ENCODE data around the gene DAPK1.

The DAPK1 gene

DNA sequence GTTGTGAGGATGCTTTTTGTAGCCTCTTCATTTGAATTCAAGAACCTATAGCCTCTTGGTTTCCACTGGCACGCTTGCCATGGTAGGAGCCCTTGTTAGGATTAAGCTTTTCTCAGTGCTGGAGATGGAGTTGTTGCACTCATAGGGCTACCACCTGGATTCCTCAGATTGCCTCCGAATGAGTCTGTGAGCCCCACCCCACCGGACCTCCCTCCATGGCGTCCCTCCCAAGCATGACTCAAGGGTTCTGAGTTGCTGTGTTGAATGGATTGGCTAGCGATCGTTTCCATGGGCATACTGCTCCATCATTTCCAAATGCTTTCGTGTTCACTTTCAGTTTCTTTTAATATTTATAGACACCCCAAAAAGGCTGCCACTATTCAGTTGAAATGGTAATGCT is 69.9 kb downstream of the DAPK1 start:
- TF ChIP-seq, protein P1, sequence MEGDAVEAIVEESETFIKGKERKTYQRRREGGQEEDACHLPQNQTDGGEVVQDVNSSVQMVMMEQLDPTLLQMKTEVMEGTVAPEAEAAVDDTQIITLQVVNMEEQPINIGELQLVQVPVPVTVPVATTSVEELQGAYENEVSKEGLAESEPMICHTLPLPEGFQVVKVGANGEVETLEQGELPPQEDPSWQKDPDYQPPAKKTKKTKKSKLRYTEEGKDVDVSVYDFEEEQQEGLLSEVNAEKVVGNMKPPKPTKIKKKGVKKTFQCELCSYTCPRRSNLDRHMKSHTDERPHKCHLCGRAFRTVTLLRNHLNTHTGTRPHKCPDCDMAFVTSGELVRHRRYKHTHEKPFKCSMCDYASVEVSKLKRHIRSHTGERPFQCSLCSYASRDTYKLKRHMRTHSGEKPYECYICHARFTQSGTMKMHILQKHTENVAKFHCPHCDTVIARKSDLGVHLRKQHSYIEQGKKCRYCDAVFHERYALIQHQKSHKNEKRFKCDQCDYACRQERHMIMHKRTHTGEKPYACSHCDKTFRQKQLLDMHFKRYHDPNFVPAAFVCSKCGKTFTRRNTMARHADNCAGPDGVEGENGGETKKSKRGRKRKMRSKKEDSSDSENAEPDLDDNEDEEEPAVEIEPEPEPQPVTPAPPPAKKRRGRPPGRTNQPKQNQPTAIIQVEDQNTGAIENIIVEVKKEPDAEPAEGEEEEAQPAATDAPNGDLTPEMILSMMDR (IDR thresholded peaks at IDR 0.05; ENCODE audit: low read depth, low read length, missing control alignments) = no peak
- H3K4me3 ChIP-seq (replicated peaks; ENCODE audit: low read depth, low read length) = no peak overlapping the region
- DNase-seq (ENCODE audit: extremely low read depth, low read depth) = no peak

DNA sequence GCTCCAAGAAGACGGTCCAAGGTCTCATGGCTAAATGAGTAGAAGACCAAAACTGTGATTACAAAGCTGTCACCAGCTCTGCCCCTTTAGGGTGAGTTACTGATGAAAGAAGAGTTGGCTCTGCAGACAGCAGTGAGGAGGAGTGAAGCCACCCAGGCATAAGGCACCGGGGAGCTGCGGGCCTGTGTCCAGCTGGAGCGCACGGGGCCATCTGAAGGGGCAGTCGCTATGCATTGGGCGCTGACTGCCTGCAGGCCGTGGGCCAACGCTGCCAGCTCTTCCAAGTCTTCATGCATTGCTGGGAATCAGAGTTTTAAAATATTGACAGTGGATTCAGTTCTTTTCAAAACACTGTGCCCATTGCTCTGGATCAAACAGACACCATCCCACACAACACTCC is 70.3 kb downstream of the DAPK1 start:
- no peak overlapping the region for H3K4me3 ChIP-seq (replicated peaks; ENCODE audit: low read depth, low read length)
- DNase-seq (ENCODE audit: extremely low read depth, low read depth) = no peak
- TF ChIP-seq, protein P1 (IDR thresholded peaks at IDR 0.05; ENCODE audit: low read depth, low read length, missing control alignments) = no peak

DNA sequence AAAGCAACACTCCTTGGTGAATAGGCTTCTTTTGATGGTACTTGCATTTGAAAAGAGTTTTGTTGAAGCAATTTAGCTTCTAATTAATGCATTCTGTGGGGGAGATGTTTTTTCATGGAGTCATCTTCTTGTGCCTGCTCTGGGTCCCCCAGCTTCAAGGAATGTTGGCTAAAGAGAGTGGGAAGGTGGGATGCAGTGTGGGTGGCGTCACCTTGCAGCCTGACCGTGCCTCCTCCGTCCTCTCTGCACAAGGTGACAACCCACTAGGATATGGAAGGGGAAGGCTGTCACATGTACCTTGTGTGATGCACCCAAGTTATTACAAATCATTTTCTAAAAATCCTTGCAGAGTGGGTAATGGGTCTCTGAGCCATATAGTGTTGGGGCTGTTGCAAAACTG is 70.7 kb downstream of the DAPK1 start:
- H3K4me3 ChIP-seq (replicated peaks; ENCODE audit: low read depth, low read length) = no peak overlapping the region
- DNase-seq (ENCODE audit: extremely low read depth, low read depth) = no peak
- TF ChIP-seq, protein P1 (IDR thresholded peaks at IDR 0.05; ENCODE audit: low read depth, low read length, missing control alignments) = no peak

DNA sequence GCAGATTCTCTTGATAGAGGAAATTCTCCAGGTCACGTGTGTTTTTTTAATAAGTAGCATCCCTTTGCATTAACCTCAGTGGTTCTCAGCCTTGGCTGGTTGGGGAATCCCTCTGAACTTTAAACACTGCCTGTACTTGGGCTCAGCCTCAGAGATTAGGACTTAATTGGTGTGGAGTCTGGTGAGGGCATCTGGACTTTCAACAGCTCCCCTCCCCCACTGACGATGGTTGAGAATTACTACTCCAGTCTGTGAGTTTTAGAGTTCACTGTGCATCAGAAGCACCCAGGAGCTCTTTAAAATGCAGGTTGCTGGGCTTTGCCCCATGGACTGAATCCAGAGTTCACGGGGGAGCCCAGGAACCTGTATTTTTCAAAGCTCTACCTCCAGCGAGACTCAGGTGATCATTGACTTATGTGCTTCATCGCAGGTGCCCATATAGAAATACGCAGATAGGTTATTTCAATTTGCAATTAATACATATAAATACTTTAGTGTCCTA is 71.4 kb downstream of the DAPK1 start:
- TF ChIP-seq, protein P1 (IDR thresholded peaks at IDR 0.05; ENCODE audit: low read depth, low read length, missing control alignments) = no peak
- no peak overlapping the region for H3K4me3 ChIP-seq (replicated peaks; ENCODE audit: low read depth, low read length)
- no peak for DNase-seq (ENCODE audit: extremely low read depth, low read depth)

DNA sequence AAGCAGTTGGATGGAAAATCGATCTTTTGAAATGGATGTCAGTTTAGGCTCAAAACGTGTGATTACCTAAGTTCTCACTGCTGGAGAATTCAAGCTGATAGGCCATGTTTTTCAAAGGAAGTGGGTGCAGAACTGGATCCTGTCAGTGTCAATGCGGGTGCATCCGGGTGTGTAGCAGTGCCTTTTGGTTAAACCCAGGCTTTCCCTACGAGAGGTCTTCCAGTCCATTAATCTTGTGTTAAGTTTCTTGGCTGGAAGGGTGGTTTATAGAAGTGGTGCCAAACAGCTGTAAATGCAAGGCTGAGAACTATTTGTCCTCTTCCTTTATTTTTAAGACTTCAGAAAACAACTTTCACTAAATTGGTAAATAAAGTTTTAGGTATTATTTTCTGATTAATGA is 71.9 kb downstream of the DAPK1 start:
- H3K4me3 ChIP-seq (replicated peaks; ENCODE audit: low read depth, low read length) = no peak overlapping the region
- DNase-seq (ENCODE audit: extremely low read depth, low read depth) = no peak
- TF ChIP-seq, protein P1 (IDR thresholded peaks at IDR 0.05; ENCODE audit: low read depth, low read length, missing control alignments) = no peak

DNA sequence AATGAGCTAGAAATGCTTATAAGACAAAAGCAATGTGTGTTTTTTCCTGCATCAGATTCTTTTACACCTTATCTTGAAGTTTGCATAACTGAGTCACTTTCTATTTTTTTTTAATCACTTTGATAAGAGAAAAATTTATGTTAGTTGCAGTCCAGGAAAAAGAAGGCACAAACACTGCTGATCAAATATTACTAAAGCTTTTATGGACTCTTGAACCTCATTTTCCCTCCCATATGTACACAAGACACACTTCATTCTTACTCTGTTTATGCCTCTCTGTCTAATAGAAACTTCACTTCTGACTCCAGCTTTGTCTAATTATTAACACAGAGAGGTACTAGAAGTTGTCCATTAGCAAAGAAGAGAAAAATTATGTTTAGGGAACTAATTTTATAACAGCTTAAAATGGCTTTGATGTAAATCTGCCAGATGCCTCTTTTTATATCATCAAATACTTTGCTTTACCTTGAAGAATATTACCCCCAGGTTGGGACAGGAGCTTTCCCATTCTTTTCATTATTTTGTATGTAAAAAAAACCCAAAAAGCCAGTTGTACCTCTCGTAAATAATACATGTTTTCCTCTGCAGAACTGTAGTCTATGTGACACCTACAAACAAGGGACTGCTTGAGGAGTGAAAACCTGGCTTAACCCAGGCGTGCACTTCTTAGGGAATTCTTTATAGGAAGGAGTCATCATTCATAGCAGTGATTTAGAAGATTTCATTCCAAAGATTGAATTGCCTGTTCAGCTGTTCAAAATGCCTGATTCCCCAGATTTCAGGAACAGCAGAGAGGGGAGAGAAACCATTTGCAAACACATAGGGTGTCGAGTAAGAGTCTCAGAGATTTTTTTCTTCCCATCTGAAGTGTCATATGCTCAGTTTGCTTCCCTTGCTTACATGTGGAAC is 72.6 kb downstream of the DAPK1 start:
- DNase-seq (ENCODE audit: extremely low read depth, low read depth) = no peak
- H3K4me3 ChIP-seq (replicated peaks; ENCODE audit: low read depth, low read length) = no peak overlapping the region
- TF ChIP-seq, protein P1 (IDR thresholded peaks at IDR 0.05; ENCODE audit: low read depth, low read length, missing control alignments) = no peak

All from HFF-Myc (cell line).